Mammary epithelial cell (primary cell): ENCODE data around the gene MSLN.

ENCODE experiments used
- EZH2 ChIP-seq: IDR thresholded peaks from 2 replicates; pipeline ENCODE4 v1.6.1; 2012; ENCODE audit warnings: low read length, inconsistent platforms, borderline replicate concordance
- TF ChIP-seq, protein P1 (sequence below), 2 donors: IDR thresholded peaks in 1 of 2; conservative IDR thresholded peaks in 1 of 2; 2 replicates each; pipeline ENCODE4 v1.5.1; 2011 to 2012; ENCODE audit warnings: inconsistent platforms in 2 of 2, low read length in 2 of 2, mild to moderate bottlenecking in 2 of 2, control low read depth in 1 of 2, low read depth in 1 of 2; ENCODE audit not compliant: insufficient read depth in 1 of 2; ENCODE audit errors: extremely low read depth in 1 of 2

DNA sequence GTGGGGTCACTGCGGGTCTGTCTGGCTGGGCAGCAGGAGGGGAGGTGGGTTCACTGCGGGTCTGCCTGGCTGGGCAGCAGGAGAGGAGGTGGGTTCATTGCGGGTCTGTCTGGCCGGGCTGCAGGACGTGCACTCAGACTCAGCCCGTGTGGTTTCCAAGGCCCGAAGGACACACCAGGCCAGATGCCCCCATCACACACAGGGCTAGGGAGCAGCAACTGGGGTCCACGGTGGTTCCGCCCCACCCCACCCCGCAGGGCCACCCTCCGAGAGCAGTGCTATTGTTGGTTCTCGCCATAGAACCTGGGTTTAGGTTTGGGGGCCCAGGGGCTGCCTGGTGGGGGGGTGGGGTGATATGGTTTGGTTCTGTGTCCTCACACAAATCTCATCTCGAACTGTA is 13.9 kb upstream of the MSLN start:
- TF ChIP-seq, protein P1, sequence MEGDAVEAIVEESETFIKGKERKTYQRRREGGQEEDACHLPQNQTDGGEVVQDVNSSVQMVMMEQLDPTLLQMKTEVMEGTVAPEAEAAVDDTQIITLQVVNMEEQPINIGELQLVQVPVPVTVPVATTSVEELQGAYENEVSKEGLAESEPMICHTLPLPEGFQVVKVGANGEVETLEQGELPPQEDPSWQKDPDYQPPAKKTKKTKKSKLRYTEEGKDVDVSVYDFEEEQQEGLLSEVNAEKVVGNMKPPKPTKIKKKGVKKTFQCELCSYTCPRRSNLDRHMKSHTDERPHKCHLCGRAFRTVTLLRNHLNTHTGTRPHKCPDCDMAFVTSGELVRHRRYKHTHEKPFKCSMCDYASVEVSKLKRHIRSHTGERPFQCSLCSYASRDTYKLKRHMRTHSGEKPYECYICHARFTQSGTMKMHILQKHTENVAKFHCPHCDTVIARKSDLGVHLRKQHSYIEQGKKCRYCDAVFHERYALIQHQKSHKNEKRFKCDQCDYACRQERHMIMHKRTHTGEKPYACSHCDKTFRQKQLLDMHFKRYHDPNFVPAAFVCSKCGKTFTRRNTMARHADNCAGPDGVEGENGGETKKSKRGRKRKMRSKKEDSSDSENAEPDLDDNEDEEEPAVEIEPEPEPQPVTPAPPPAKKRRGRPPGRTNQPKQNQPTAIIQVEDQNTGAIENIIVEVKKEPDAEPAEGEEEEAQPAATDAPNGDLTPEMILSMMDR (conservative IDR thresholded peaks at IDR 0.05 in 1 of 2, IDR thresholded peaks at IDR 0.05 in 1 of 2; ENCODE audit: extremely low read depth in 1 of 2, insufficient read depth in 1 of 2, low read depth in 1 of 2, low read length in 2 of 2), result no peak
- no peak for TF ChIP-seq EZH2
